ENCODE measurements around the gene CNIH3.
"Not testable (repeated sequence)": the region's sequence is repeated elsewhere in the genome, so short reads cannot be mapped to it uniquely, and the experiment has no call there.

Gene CNIH3

DNA sequence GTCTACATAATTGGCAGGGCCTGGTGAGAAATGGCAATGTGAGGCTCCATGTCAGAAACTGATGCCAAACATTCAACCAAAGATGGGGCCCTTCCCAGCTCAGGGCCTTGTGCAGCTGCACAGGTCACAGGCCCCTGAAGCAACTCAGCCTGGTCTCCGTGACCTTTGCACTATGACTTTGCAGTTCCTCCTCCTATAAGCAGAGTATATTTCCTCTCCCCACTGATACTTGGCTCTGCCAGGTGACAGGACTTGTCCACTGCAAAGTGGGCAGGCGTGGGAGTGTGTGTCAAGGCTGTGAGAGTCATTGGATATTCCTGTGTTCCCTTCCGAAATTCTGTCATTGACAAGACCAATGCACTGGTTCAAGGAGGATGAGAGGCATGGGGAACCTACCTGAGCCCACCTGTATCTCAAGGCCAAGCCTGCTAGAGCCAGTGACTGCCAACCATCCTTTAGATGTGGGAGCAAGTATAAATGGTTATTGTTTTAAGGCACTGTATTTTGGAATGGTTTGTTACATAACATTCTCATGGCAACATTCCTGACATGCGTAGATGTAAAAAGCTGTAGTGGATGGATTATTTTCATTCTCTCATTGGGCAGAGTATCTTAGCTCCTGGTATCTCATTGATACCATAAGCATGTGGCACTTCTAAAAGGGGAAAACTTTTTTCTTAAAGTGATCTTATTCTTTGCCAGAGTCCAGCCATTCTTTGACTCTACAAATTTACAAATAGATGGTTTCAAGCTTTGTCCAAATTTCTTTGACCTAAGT, 75.2 kb downstream of the CNIH3 start:
- no peak for DNase-seq

DNA sequence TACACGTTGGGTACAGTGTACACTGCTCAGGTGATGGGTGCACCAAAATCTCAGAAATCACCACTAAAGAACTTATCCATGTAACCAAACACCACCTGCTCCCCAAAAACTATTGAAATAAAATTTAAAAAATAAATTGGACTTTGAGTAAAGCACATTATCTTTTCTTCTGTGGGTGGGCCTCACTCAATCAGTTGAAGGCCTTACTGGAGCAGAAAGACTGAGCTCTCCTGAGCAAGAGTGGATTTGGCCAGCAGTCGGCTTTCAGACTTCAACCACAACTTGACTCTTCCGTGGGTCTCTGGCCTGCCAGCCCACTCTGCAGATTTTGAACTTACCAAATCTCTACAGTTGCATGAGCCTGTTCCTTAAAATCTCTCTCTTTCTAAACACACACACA, 78.9 kb downstream of the CNIH3 start:
- DNase-seq = no peak

DNA sequence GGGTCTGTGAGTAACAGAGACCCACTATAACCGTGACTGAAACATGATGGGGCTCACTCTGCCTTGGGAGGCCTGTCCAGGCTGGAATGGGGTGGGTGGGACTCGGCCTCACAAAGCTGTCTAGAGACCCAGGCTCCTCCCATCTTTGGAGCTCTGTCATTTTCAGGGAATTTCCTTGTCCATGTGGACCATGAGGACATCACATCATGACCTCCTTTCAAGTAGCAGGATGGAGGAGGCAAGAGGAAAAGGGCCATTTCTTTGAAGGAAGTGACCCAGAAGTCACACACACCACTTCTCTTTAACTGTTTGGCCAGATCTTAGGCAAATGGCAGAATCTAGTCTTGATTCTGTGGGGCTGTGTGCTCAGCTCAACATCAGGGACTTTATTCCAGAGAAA, 79.9 kb downstream of the CNIH3 start:
- no peak for DNase-seq

DNA sequence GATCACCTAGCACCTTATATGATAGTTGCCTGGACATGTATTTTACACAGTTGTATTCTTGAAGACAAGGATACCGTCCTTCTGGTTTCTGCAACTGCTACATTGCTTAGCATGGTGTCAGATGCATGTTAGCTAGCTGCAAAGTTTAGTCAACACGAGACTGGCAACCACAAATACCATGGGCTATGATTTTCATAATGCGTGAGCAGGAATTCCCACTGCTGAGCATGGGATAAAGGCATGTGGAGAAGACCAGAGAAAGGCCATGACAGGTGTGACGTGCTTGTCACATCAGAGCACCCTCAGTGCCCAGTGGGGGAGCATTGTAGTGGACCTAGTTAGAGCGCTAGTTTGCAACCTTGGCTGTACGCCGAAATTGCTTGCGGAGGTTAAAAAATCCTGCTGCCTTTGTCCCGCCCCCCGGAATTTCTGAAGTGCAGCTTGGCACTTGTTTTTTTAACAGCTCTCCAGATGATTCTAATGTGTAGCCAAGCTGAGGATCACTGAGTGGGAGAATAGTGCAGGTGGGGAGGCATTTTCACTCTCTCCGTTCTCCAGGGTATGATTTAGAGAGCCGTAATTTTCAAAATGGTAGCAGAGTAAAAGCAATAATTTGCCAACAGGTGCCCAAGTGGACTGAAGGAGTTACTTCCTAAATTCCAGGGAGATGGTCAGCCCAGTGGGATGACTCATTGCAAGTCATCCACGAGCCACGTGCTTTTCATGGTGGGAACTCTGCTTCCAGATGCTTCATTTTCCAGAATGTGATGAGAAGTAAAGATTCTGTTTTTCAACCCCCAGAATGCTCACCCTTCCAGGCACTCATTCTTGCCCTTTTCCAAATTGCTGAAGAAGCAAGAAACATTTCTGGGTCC, 81.0 kb downstream of the CNIH3 start:
- no peak for DNase-seq

DNA sequence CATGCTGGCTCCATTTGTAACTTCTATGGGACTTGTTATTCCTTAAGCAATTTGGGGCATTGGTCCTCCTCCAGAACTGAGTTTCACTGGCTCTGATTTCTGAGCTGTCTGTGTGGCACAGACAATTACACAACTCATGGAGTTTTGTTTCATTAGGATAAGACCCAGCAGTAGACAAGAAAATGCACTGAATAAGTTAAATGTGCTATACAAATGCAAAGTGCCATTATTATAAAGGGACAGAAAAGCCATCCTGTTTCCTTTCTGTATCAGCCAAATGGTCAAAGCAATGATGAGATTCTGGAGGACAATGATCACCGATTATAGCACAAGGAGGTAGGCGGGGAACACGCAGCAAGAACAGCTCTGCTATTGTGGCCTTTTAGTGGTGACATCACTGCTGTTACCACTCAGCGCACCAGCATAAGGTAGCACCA, 81.9 kb downstream of the CNIH3 start:
- DNase-seq = no peak

DNA sequence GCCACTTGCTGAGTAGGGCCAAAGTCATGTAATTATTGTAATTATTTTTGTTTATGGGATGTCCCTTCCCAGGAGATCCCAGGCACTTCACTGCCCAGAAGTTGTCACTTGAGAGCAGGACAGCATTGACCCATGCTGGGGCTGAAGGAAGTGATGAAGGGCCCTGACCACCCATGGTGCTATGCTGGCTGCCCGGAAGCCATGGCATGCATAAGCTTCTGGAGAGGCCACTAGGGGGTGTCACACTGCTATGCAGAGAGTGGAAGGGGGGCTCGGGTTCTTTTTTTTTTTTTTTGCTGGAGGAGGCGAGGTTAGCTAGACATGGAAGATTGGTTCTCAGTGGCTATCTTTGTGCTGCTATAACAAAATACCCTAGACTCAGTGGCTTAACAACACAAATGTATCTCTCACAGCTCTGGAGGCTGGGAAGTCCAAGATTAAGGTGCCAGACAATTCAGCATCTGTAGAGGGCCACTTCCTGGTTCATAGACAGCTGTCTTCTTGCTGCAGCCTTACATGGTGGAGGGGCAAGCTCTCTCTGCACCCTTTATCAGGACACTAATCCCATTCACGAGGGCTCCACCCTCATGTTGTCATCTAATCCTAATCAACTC, 84.9 kb downstream of the CNIH3 start:
- no peak for DNase-seq

DNA sequence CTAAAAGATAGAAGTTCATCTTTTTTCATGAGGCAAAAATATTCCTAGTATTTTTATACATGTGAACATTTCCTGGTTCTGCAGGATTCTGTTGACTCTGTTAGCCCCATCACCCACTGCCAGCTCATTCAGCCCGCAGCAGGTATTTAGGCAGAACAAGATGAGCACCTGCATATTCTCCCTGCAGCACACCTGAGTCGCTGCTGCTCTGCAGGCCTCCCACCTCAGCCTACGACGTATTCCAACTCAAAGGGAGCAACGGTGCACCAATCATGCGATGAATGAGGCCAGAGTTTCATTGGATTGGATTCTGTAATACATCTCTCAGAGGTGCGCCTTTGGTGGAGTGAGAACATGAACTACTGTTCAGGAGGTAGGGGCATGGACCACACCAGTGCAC, 87.6 kb downstream of the CNIH3 start:
- no peak for DNase-seq

DNA sequence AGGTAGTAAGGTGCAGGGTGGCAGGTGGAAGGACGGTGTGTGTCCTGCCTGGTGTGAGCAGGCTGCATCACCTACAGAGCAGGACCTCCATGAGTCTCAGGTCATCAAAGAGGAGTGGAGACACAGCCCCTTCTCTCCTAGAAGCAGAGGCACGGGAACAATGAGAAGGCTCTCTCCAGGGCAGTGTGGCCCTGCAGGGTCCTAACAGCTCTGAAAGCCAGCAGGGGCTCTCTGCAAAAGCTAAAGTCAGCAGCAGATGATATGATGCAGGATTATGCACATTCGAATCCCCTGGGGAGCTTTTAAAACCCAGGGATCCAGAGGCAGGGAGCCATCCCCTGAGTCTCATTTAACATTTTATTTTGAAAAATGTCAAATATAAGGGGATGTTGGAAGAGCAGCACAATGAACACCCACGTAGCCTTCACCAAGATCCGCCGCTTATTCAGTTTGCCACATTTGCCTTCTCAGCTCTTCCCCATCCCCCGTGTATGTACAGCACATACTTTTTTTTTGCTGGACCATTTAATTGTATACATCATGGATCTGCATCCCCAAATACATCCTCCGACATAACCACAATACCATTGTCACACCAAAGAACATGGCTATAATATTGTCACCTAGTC, 88.1 kb downstream of the CNIH3 start:
- no peak for DNase-seq

DNA sequence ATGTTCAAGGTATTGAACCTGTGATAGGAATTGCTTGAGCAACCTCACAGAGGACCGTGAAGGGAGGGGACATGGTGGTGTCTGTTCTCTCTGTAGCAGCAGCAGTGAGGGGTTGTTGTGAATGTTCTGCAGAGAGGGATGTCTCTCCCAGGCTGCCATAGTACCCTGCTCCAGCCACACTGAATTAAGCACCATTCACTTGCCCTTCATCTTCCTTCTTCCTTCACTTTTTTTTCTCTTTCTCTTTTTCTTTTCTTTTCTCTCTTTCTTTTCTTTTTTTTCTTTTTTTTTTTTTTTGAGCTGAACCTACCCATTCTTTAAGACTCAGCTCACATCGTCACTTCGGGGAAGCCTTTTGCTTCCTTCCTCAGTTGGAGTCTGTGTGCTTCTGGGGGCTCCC, 89.5 kb downstream of the CNIH3 start:
- DNase-seq = no peak

DNA sequence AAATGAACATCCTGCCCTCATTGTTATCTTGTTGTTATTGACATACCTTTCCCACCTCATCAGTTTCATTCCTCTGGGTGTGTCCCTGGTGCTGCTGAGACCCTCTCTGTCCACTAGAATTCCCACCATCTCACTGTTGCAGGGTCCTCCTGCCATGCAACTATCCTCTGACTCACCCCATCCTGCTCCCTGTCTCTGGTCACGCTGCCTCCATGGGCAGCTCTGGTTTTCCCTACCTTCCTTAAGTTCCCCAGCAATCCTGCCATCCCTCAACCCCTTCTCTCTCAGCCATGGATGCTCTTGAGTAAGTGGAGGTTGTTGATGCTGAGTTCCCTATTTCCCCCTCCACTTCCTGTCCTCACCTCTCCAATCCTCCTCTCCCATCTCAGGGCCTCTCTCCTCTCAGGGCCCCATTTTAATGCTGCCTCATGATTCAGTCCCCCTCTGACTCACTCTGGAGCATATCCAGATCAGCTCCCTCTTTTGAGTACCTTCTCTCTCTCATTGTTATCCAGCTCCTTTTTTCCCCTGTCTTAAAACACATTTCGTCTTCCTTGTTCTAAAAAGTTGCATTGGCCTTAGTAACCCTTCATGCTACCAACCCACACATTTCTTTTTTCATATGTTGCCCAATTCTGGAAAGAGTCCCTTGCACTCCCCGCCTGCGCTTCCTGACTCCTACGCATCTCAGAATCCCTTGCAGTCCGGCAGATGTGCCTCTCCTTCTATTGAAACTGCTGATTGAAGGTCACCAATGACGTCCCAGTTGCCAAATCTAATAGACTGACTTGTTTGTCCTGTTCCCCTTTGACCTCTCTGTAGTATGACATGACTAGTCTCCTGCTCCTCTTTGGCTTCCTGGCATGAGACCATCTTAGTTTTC, 92.0 kb downstream of the CNIH3 start:
- no peak for DNase-seq

DNA sequence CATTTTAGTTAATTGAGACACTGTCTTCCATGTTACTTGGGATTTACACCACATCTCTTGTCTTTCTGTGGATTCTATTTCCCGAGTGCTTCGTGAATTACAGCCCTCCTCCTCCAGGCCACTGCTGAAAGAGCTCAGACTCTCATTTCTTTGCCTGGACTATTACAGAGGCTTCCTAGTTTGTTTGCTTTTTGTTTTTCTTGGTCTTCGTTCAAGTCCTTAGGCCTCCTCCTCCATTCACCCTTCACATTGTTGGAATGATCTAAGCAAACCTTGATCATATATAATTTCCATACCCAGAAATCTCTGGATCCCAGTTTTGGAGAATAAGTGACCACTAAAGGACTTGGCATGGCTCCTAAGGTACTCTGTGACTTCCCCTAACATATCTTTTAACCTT, 94.1 kb downstream of the CNIH3 start:
- no peak for DNase-seq

DNA sequence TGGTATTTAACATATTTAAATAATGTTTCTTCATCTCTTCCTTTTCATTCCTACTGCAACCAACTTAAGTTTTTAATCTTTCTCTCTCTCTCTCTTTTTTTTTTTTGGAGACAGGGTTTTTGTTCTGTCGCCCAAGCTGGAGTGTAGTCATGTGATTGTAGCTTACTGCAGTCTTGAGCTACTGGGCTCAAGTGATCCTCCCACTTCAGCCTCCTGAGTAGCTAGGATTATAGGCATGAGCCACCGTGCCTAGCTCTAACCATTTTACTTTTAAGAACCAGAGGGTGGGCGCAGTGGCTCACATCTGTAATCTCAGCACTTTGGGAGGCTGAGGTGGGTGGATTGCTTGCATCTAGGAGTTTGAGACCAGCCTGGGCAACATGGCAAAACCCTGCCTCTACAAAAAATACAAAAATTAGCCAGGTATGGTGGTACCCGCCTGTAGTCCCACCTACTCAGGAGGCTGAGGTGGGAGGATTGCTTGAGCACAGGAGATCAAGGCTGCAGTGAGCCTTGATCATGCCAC, 95.2 kb downstream of the CNIH3 start:
- not testable (repeated sequence) for DNase-seq

DNA sequence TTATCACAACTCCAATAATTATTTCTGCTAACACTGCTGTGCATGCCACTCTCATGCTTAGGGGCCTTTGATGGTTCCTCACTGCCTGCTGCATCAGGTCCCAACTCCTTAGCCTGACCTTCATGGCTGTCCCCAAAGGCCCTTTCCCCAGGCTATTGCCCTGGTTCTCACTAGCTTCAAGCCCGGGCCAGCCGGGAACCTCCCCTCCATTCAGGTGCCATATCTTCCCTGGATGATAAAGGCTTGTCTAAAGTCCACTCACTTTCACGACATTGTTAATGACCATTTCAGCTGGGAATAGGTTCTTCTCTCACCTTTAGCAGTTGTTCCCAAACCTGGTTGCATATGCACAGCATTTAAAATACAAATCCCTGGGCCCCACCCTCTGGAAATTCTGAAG, 95.8 kb downstream of the CNIH3 start:
- DNase-seq = no peak

DNA sequence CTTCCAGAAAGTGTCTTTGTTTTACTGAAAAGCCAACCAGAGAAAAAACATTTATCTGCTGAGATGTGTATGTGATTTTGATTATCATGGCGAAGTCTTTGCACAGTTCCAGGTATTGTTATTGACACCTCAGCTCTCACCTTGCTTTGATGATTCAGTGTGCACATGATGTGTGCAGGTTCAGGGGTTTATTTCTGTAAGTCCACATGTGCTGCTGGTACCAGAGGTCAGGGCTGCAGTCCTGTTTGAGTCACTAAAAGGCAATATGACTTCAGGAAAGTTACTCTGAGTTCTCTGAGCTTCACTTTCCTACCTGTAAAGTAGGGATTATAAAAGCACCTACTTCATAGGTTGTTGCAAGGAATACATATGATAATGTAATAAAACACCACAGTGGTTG, 97.1 kb downstream of the CNIH3 start:
- no peak for DNase-seq

DNA sequence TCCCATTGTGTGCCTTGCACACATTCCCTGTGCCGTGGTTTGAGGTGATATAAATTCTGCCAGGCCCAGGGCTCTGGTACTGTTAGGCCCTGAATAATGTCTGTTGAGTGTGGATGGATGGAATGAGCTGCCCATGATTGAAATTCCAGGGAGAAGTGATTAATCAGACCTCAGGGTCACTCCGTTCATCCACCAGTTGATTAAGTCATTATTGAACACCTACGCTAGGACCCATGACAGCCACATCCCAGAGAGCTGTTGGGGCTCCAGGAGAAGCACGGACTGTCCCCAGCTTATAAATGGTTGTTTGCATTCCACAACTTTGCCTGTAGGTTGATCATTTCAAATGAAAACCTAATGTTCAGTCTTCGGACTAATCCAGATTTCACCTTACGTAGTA, 98.4 kb downstream of the CNIH3 start:
- no peak for DNase-seq

DNA sequence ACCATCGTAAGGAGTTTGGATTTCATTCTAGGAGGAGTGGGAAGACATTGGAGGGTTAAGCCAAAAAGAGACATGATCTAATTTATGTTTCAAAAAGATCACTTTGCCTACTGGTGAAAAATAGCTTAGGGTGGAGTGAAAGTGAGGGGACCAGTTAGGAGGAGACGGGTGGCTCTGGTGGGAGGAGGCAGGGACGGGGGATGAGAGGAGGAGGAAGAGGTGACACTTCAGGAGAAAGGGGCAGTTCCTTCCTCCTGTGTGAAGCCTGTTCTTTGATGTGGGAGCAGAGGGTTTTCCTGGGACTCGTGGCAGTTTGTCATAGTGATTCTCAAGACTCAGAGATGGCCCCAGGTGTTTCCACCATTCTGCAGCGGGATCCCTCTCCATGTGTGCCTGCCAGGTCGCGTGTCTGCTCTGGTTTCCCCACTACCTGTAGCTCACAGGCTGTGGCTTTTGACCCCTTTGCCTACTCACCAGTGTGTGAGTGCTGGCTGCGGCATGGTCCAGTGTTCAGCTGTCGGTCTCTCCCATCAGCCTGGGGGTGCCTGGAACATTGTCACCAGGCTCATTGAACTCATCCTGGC, 102.4 kb downstream of the CNIH3 start:
- no peak for DNase-seq

DNA sequence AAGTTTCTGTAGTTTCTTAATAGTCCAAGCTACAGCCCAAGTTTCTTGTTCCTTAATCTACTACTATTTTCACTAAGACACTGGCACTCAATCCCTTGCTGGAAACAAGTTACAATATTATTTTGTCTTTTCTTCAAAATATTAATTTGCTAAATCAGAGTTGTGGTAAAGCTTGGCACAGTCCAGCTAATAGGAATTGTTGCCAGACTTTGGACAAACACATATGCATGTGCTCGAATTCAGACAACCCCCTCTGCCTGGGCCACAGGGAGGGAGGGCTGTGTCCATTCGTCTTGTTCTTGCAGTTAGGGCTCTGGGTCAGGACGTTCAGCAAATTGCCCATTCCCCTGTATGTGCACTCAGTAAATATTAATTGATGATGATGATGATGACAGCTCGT, 103.6 kb downstream of the CNIH3 start:
- DNase-seq = no peak

DNA sequence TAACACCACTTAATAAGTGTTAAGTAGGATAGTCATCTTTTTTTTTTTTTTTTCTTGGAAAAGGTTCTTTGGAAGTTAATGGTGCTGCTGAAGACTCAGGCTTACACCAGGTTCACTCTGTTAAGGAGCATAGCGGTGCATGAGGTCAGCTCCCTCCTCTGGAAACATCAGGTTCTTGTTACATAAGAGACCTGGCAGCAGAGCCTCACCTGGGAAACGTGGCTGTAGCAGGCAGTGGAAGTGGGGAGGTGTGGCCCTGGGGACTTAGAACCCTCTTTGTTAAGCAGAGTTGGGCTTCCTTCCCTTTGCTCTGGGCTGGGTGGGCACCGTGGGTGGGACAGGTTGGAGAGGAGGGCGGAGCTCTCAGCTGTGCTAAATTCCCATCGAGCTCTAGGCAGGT, 104.1 kb downstream of the CNIH3 start:
- DNase-seq = no peak

DNA sequence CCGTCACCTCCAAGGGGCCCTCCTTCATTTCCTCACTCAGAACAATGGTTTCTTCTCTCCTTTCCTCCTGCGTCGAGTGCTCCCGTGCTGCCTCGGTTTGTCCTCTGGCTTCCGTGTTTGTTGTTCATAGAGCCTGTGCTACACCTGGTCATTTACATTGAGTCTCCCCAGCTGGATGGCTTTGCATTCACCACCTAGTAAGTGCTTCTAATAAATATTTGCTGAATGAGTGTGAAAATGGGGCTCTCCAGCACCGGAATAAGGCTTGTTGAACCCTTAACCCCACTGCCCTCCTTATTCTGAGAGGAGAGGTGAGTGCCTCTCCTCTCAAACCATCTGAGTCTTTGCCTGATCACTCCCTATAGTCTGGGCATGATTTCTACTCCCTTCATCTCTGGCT, 104.9 kb downstream of the CNIH3 start:
- DNase-seq = no peak

DNA sequence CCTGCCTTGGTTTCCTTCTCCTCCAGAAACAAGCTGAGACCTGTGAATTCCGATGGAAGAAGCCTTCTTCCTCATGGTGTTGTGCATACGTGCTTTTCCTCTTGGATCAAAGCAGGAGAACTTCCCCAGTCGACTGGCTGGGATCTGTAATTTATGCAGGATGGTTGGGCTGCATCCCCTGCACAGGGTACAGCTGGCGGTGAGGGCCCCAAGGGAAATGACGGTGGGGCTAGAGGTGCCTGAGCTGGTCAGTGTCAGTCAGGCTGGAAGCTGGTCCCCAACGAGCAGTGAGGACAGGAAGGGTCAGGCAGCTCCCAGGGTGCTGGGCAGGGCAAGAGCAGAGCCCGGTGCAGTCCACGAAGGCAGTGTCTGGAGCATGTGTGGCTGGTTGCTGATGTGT, 106.7 kb downstream of the CNIH3 start:
- no peak for DNase-seq

DNA sequence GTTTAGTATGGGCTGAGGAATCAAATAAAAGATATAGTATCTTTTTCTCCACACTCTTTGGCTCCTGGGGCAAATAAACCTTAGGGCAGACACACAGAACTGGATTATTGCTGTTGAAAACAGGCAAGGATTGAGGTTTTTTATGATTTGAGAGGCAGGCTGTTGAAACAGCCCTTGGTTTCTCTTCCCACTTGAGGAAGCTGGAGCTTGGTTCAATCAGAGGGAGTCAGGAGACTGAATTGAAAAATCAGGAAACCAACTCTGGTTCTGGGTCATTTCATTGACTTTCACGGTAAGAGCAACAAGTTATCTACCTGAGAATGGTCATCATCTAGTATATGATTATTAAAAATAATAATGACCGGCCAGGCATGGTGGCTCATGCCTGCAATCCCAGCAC, 108.4 kb downstream of the CNIH3 start:
- DNase-seq = no peak
